Common myeloid progenitor, CD34-positive (primary cell): ENCODE data around the gene CYB5D1.

Source experiments
- CTCF ChIA-PET: fragments of 350-600 bp; sonication (Branson Sonifier 250); formaldehyde crosslinking; loops from one replicate; lab custom pipeline; 2021; ENCODE audit warnings: antibody characterized with exemption; lab: Charles Lee
- POLR2A ChIA-PET: fragments of 350-600 bp; sonication (Branson Sonifier 250); formaldehyde crosslinking; loops from one replicate; lab custom pipeline; 2021; ENCODE audit warnings: antibody characterized with exemption; lab: Charles Lee
- DNase-seq, 3 donors: peaks; one replicate each; pipeline versions ENCODE4 v3.0.0 to v3.0.0-alpha.2; 2013
- H3K27ac ChIP-seq, 2 experiments: 1 replicate in 1 of 2; 2 replicates in 1 of 2; pipeline ENCODE4 v1.7.0; 2013; ENCODE audit warnings: inconsistent platforms in 2 of 2, low read length in 2 of 2, mild to moderate bottlenecking in 2 of 2, low read depth in 1 of 2, moderate library complexity in 1 of 2; ENCODE audit not compliant: severe bottlenecking in 2 of 2, insufficient read depth in 1 of 2, poor library complexity in 1 of 2
- H3K27me3 ChIP-seq, 5 experiments: replicated peaks in 2 of 5; 1 replicate in 3 of 5; 2 replicates in 2 of 5; pipeline versions ENCODE4 v1.6.1 to v1.7.0; 2013; ENCODE audit warnings: low read length in 4 of 5, mild to moderate bottlenecking in 2 of 5, moderate library complexity in 2 of 5, inconsistent platforms in 1 of 5; ENCODE audit not compliant: insufficient read depth in 5 of 5, control insufficient read depth in 4 of 5
- H3K36me3 ChIP-seq, 4 experiments: 1 replicate in 2 of 4; 2 replicates in 2 of 4; pipeline versions ENCODE4 v1.6.1 to v1.7.0; 2013; ENCODE audit warnings: low read length in 3 of 4, control low read depth in 1 of 4, mild to moderate bottlenecking in 1 of 4; ENCODE audit not compliant: control insufficient read depth in 4 of 4, insufficient read depth in 4 of 4
- H3K4me1 ChIP-seq, 4 experiments: 1 replicate in 3 of 4; 2 replicates in 1 of 4; pipeline versions ENCODE4 v1.6.1 to v1.7.1; 2013; ENCODE audit warnings: low read length in 3 of 4, mild to moderate bottlenecking in 3 of 4, control low read depth in 1 of 4, inconsistent platforms in 1 of 4, moderate library complexity in 1 of 4; ENCODE audit not compliant: control insufficient read depth in 4 of 4, insufficient read depth in 4 of 4; ENCODE audit errors: control extremely low read depth in 1 of 4
- H3K4me3 ChIP-seq, 7 experiments: 1 replicate in 4 of 7; 2 replicates in 3 of 7; pipeline versions ENCODE4 v1.5.1 to v1.7.0; 2013; ENCODE audit warnings: mild to moderate bottlenecking in 7 of 7, low read length in 6 of 7, moderate library complexity in 6 of 7, inconsistent platforms in 2 of 7, low read depth in 2 of 7, control low read depth in 1 of 7; ENCODE audit not compliant: insufficient read depth in 4 of 7, control insufficient read depth in 1 of 7; ENCODE audit errors: extremely low read depth in 1 of 7
- H3K9me3 ChIP-seq, 5 experiments: 1 replicate in 4 of 5; 2 replicates in 1 of 5; pipeline versions ENCODE4 v1.6.1 to v1.7.1; 2013; ENCODE audit warnings: low read length in 4 of 5, mild to moderate bottlenecking in 2 of 5, inconsistent platforms in 1 of 5, low read depth in 1 of 5, moderate library complexity in 1 of 5; ENCODE audit not compliant: control insufficient read depth in 4 of 5, insufficient read depth in 2 of 5; ENCODE audit errors: control extremely low read depth in 1 of 5
- WGBS: methylation state at CpG from one replicate; pipeline ENCODE4 v1.1.5; 2013; ENCODE audit not compliant: insufficient coverage; 5-methylcytosine and 5-hydroxymethylcytosine counted together

CYB5D1 gene

GRCh38 chr17:7837408-7838088 is 20.3 kb upstream of the CYB5D1 start:
- ChIA-PET POLR2A (interaction anchor here (0.6 to 5.0 kb wide), 5 partner anchors 12 to 381 kb away, joined by 3 to 28 read pairs (median 7); partner anchors contain the start of gene NAA38), CTCF (interaction anchor here (0.9 to 4.6 kb wide), 9 partner anchors 8 to 60 kb away, joined by 3 to 29 read pairs (median 4); partner anchors contain the start of genes CHD3 and NAA38)
- WGBS: 47% methylated on average over 4 of the region's 8 CpGs
- Histone ChIP-seq H3K4me1 (peaks cover 21 to 79% (median 72%) of the 10 kb centered on the region in 4 experiments), H3K36me3 (peaks cover 0 to 12% (median 9%) of the 10 kb centered on the region in 4 experiments), H3K27ac (peak overlapping the region; percentile 33 to 99), H3K4me3 (peak overlapping the region in 6 of 7 experiments; percentile 64 to 92 (median 82)), H3K9me3 (no peaks in the 10 kb centered on the region), H3K27me3 (no peaks in the 10 kb centered on the region)
- DNase-seq: peak in 1 of 3 donors; percentile 16

GRCh38 chr17:7838090-7839075 is 19.4 kb upstream of the CYB5D1 start:
- WGBS: 14% methylated on average over 6 of the region's 12 CpGs
- H3K36me3 ChIP-seq: peaks cover 0 to 12% (median 9%) of the 10 kb centered on the region in 4 experiments
- DNase-seq: peak in 2 of 3 donors; percentile 83 to 88
- ChIA-PET CTCF (interaction anchor here (1.0 to 4.6 kb wide), 8 partner anchors 11 to 50 kb away, joined by 3 to 29 read pairs (median 4); partner anchors contain the start of genes CHD3 and NAA38), POLR2A (interaction anchor here (0.5 to 1.9 kb wide), 4 partner anchors 18 to 406 kb away, joined by 3 to 7 read pairs (median 4); no protein-coding TSS in a partner anchor)
- H3K27me3 ChIP-seq: no peaks in the 10 kb centered on the region
- no peaks in the 10 kb centered on the region for H3K9me3 ChIP-seq
- peaks cover 21 to 84% (median 78%) of the 10 kb centered on the region in 4 experiments for H3K4me1 ChIP-seq
- peak overlapping the region; percentile 33 to 99 for H3K27ac ChIP-seq
- peak overlapping the region in 6 of 7 experiments; percentile 64 to 92 (median 82) for H3K4me3 ChIP-seq

GRCh38 chr17:7839190-7839875 is 18.5 kb upstream of the CYB5D1 start:
- ChIA-PET CTCF (interaction anchor here (1.1 to 4.6 kb wide), 4 partner anchors 10 to 23 kb away, joined by 3 to 29 read pairs (median 4); no protein-coding TSS in a partner anchor), POLR2A (interaction anchor here (0.9 to 1.9 kb wide), 2 partner anchors 17 to 85 kb away, joined by 3 to 7 read pairs; no protein-coding TSS in a partner anchor)
- peak in 2 of 3 donors; percentile 51 to 59 for DNase-seq
- H3K4me3 ChIP-seq: peak overlapping the region in 6 of 7 experiments; percentile 34 to 92 (median 56)
- peaks cover 0 to 12% (median 9%) of the 10 kb centered on the region in 4 experiments for H3K36me3 ChIP-seq
- H3K27me3 ChIP-seq: no peaks in the 10 kb centered on the region
- H3K9me3 ChIP-seq: no peaks in the 10 kb centered on the region
- WGBS: 63% methylated on average over 5 of the region's 6 CpGs
- peaks cover 21 to 86% (median 79%) of the 10 kb centered on the region in 4 experiments for H3K4me1 ChIP-seq
- peak overlapping the region in 1 of 2 experiments; percentile 74 for H3K27ac ChIP-seq

GRCh38 chr17:7839876-7840261 is 17.9 kb upstream of the CYB5D1 start:
- H3K27ac ChIP-seq: no peak overlapping the region
- WGBS: 70% methylated on average over 2 of the region's 2 CpGs
- peaks cover 21 to 85% (median 83%) of the 10 kb centered on the region in 4 experiments for H3K4me1 ChIP-seq
- H3K4me3 ChIP-seq: peak overlapping the region in 1 of 7 experiments; percentile 21
- no peaks in the 10 kb centered on the region for H3K27me3 ChIP-seq
- POLR2A ChIA-PET: no interaction called here
- no peaks in the 10 kb centered on the region for H3K9me3 ChIP-seq
- CTCF ChIA-PET: interaction anchor here (1.1 to 4.6 kb wide), 4 partner anchors 12 to 60 kb away, joined by 3 to 29 read pairs (median 4); no protein-coding TSS in a partner anchor
- DNase-seq: peak in 2 of 3 donors; percentile 70 to 82
- H3K36me3 ChIP-seq: peaks cover 0 to 12% (median 9%) of the 10 kb centered on the region in 4 experiments

- DNase-seq: no peak
- POLR2A ChIA-PET: no interaction called here
- Histone ChIP-seq H3K27ac (peak overlapping the region in 1 of 2 experiments; percentile 96), H3K27me3 (no peaks in the 10 kb centered on the region), H3K4me3 (peak overlapping the region in 2 of 7 experiments; percentile 61 to 80), H3K9me3 (no peaks in the 10 kb centered on the region), H3K36me3 (peaks cover 0 to 17% (median 11%) of the 10 kb centered on the region in 4 experiments), H3K4me1 (peaks cover 21 to 88% (median 87%) of the 10 kb centered on the region in 4 experiments)
- whole genome bisulfite sequencing: no CpG with 5 or more reads among the region's 1 CpG
- CTCF ChIA-PET: interaction anchor here (1.0 to 4.6 kb wide), 5 partner anchors 12 to 59 kb away, joined by 3 to 29 read pairs (median 4); no protein-coding TSS in a partner anchor
These were observed 17.4 kb upstream of the CYB5D1 start for GRCh38 chr17:7840441-7840840.

GRCh38 chr17:7840875-7841274 is 16.9 kb upstream of the CYB5D1 start:
- Histone ChIP-seq H3K9me3 (no peaks in the 10 kb centered on the region), H3K36me3 (peaks cover 0 to 21% (median 13%) of the 10 kb centered on the region in 4 experiments), H3K4me1 (peaks cover 21 to 89% (median 86%) of the 10 kb centered on the region in 4 experiments), H3K27me3 (no peaks in the 10 kb centered on the region), H3K4me3 (peak overlapping the region in 6 of 7 experiments; percentile 18 to 90 (median 79)), H3K27ac (peak overlapping the region; percentile 94 to 96)
- 83% methylated on average over 1 of the region's 1 CpG for WGBS
- DNase-seq: no peak
- CTCF ChIA-PET: interaction anchor here (1.0 to 4.6 kb wide), 6 partner anchors 11 to 59 kb away, joined by 3 to 29 read pairs (median 4); no protein-coding TSS in a partner anchor
- POLR2A ChIA-PET: interaction anchor here (0.6 kb wide), 1 partner anchor 498 kb away, joined by 3 read pairs; no protein-coding TSS in a partner anchor
